Keratinocyte (primary cell): ENCODE data around the gene RALGPS1.

Source experiments
- CTCF ChIP-seq, 3 experiments: IDR thresholded peaks in 1 of 3; conservative IDR thresholded peaks in 1 of 3; optimal IDR thresholded peaks in 1 of 3; 2 replicates in 2 of 3; 3 replicates in 1 of 3; pipeline versions ENCODE3 to v1.5.1; 2011; ENCODE audit warnings: low read length in 3 of 3, mild to moderate bottlenecking in 3 of 3, moderate library complexity in 2 of 3, control low read depth in 1 of 3, inconsistent platforms in 1 of 3; ENCODE audit not compliant: insufficient read depth in 2 of 3; ENCODE audit errors: extremely low read depth in 1 of 3
- EZH2 ChIP-seq: IDR thresholded peaks from one replicate; pipeline ENCODE4 v1.6.1; 2012; ENCODE audit warnings: inconsistent platforms, mild to moderate bottlenecking, low read length, moderate library complexity

- no peak for TF ChIP-seq CTCF (optimal IDR thresholded peaks at IDR 0.05 in 1 of 3, IDR thresholded peaks at IDR 0.05 in 1 of 3, conservative IDR thresholded peaks at IDR 0.05 in 1 of 3; ENCODE audit: extremely low read depth in 1 of 3, insufficient read depth in 2 of 3, low read length in 3 of 3)
- no peak for TF ChIP-seq EZH2
Measured at GRCh38 chr9:127201731-127202130, 287.1 kb downstream of the RALGPS1 start.
